HL-60 (cell line): ENCODE data around the gene CCL1.

Experiments used
- DNase-seq, 2 experiments: peaks; one replicate each; pipeline ENCODE4 v3.0.0-alpha.2; 2010 to 2020; ENCODE audit warnings: low read depth in 1 of 2, low spot score in 1 of 2
- H3K27ac ChIP-seq: fragments of 250-450 bp; sonication (Bioruptor Pico); replicated peaks from 2 replicates; pipeline ENCODE4 v1.5.1; 2020; ENCODE audit warnings: mild to moderate bottlenecking, moderate library complexity
- H3K27me3 ChIP-seq: fragments of 250-450 bp; sonication (Bioruptor Pico); 2 replicates; pipeline ENCODE4 v1.5.1; 2021; ENCODE audit warnings: mild to moderate bottlenecking, moderate library complexity; ENCODE audit not compliant: insufficient read depth, poor library complexity, severe bottlenecking
- H3K4me3 ChIP-seq: replicated peaks from 2 replicates; pipeline ENCODE4 v1.5.1; 2011; ENCODE audit warnings: mild to moderate bottlenecking, control low read depth, low read length; ENCODE audit not compliant: insufficient read depth
- CTCF ChIP-seq: IDR thresholded peaks from one replicate; pipeline ENCODE4 v1.5.1; 2011; ENCODE audit warnings: low read length, control low read depth, inconsistent platforms; ENCODE audit not compliant: insufficient read depth
- GABPA ChIP-seq: IDR thresholded peaks from 2 replicates; pipeline ENCODE4 v1.6.1; 2012; ENCODE audit warnings: low read depth
- POLR2AphosphoS5 ChIP-seq: IDR thresholded peaks from 2 replicates; pipeline ENCODE4 v1.6.1; 2012; ENCODE audit warnings: low read depth
- REST ChIP-seq: IDR thresholded peaks from 2 replicates; pipeline ENCODE4 v1.6.1; 2012; ENCODE audit warnings: low read depth; ENCODE audit not compliant: insufficient replicate concordance
- SPI1 ChIP-seq: IDR thresholded peaks from 2 replicates; pipeline ENCODE4 v1.6.1; 2012; ENCODE audit warnings: low read depth, mild to moderate bottlenecking, borderline replicate concordance

The CCL1 gene

GRCh38 chr17:34409352-34409751, 46.3 kb upstream of the CCL1 start:
- Histone ChIP-seq H3K27ac (no peak overlapping the region), H3K27me3 (peaks cover 3% of the 10 kb centered on the region), H3K4me3 (no peak overlapping the region)
- TF ChIP-seq REST (no peak), SPI1 (no peak), GABPA (no peak)
- no peak for DNase-seq

- peaks cover 3% of the 10 kb centered on the region for H3K27me3 ChIP-seq
- no peak overlapping the region for H3K4me3 ChIP-seq
- DNase-seq = no peak
- no peak overlapping the region for H3K27ac ChIP-seq
- no peak for TF ChIP-seq CTCF
- no peak for TF ChIP-seq SPI1
- TF ChIP-seq GABPA = no peak
- no peak for TF ChIP-seq REST
- TF ChIP-seq POLR2AphosphoS5 = no peak
Measured at GRCh38 chr17:34408439-34408838, 45.4 kb upstream of the CCL1 start.

- Histone ChIP-seq H3K27ac (no peak overlapping the region), H3K4me3 (no peak overlapping the region), H3K27me3 (peaks cover 3% of the 10 kb centered on the region)
- TF ChIP-seq REST (no peak), GABPA (no peak), POLR2AphosphoS5 (no peak), SPI1 (no peak)
- DNase-seq = no peak
Measured at GRCh38 chr17:34406226-34406625, 43.2 kb upstream of the CCL1 start.

GRCh38 chr17:34403006-34403405, 40.0 kb upstream of the CCL1 start:
- TF ChIP-seq REST (no peak), SPI1 (no peak), GABPA (no peak), POLR2AphosphoS5 (no peak), CTCF (no peak)
- Histone ChIP-seq H3K27ac (no peak overlapping the region), H3K4me3 (no peak overlapping the region), H3K27me3 (no peaks in the 10 kb centered on the region)
- DNase-seq = peak in 1 of 2 experiments; percentile 32
